Measurements from ENCODE around the gene SHC2.

- TF ChIP-seq EZH2 (IDR thresholded peaks at IDR 0.05) (no peak), POLR2AphosphoS5 (IDR thresholded peaks at IDR 0.05; ENCODE audit: borderline replicate concordance, low read depth, low read length) (no peak), FOXP2 (optimal IDR thresholded peaks at IDR 0.05; ENCODE audit: control extremely low read depth, extremely low read length, insufficient read depth) (no peak)
These were observed 85.3 kb downstream of the SHC2 start for GRCh38 chr19:375395-376110.

Data from SK-N-MC (cell line).